Right renal pelvis (tissue), 4 donors: ENCODE results near the gene LRPAP1. TPM values are rescaled to one million over a fixed set of nuclear protein-coding genes. Genes with fewer than 3 reads are reported as not detected.
"Not testable (repeated sequence)": the region's sequence is repeated elsewhere in the genome, so short reads cannot be mapped to it uniquely, and the experiment has no call there.

ENCODE experiments used
- DNase-seq, 4 donors: peaks; one replicate each; pipeline ENCODE4 v3.0.0-alpha.2; 2013; ENCODE audit warnings: low read depth in 4 of 4, low spot score in 3 of 4, missing footprints in 1 of 4
- polyA plus RNA-seq, 4 donors: library from polyadenylated mRNA; unstranded; fragments of 120-200 nt; gene quantifications; one replicate each; pipeline ENCODE4 v1.2.1, GENCODE V29; 2013; ENCODE audit not compliant: insufficient read length in 4 of 4

Gene LRPAP1
- polyA plus RNA-seq, 4 donors: 193 to 241 (median 210) TPM

GRCh38 chr4:3520276-3520675 is 11.9 kb downstream of the LRPAP1 start:
- DNase-seq: no peak

- no peak for DNase-seq
Observed at GRCh38 chr4:3519468-3520264, 12.6 kb downstream of the LRPAP1 start.

GRCh38 chr4:3518941-3519340 is 13.3 kb downstream of the LRPAP1 start:
- DNase-seq: no peak

GRCh38 chr4:3518511-3518880 is 13.7 kb downstream of the LRPAP1 start:
- no peak for DNase-seq

- no peak for DNase-seq
Observed at GRCh38 chr4:3517731-3518510, 14.3 kb downstream of the LRPAP1 start.

- no peak for DNase-seq
Observed at GRCh38 chr4:3516836-3517730, 15.1 kb downstream of the LRPAP1 start.

GRCh38 chr4:3516061-3516835 is 16.0 kb downstream of the LRPAP1 start:
- no peak for DNase-seq

GRCh38 chr4:3515646-3516045 is 16.6 kb downstream of the LRPAP1 start:
- no peak for DNase-seq

GRCh38 chr4:3514806-3515501 is 17.3 kb downstream of the LRPAP1 start:
- DNase-seq: no peak

- no peak for DNase-seq
Observed at GRCh38 chr4:3514221-3514780, 17.9 kb downstream of the LRPAP1 start.

- no peak for DNase-seq
Observed at GRCh38 chr4:3513807-3514206, 18.4 kb downstream of the LRPAP1 start.

GRCh38 chr4:3512719-3513118 is 19.5 kb downstream of the LRPAP1 start:
- no peak for DNase-seq

- no peak for DNase-seq
Observed at GRCh38 chr4:3512279-3512678, 19.9 kb downstream of the LRPAP1 start.

GRCh38 chr4:3511601-3512000 is 20.6 kb downstream of the LRPAP1 start:
- not testable (repeated sequence) for DNase-seq

GRCh38 chr4:3511187-3511586 is 21.0 kb downstream of the LRPAP1 start:
- DNase-seq: no peak

- DNase-seq: no peak
Observed at GRCh38 chr4:3510481-3510880, 21.7 kb downstream of the LRPAP1 start.

- DNase-seq: no peak
Observed at GRCh38 chr4:3508542-3508941, 23.7 kb downstream of the LRPAP1 start.

- DNase-seq: no peak
Observed at GRCh38 chr4:3505231-3505630, 27.0 kb downstream of the LRPAP1 start.
